NOMO-1 treated with dmso at 0.1 percent for 144 hours (cell line): Measurements from ENCODE around the gene STAB1.
"Not testable (repeated sequence)": the region's sequence is repeated elsewhere in the genome, so short reads cannot be mapped to it uniquely, and the experiment has no call there.

Experiments
- DNase-seq: peaks from one replicate; lab custom pipeline; 2025; ENCODE audit not compliant: unreplicated experiment; lab: John Stamatoyannopoulos, UW

The STAB1 gene

GRCh38 chr3:52523386-52524257 lies 28.5 kb downstream of the STAB1 start:
- DNase-seq: no peak

- DNase-seq: no peak
Measured at GRCh38 chr3:52524258-52524751, 29.2 kb downstream of the STAB1 start.

GRCh38 chr3:52524752-52525679 lies 29.9 kb downstream of the STAB1 start:
- DNase-seq: no peak

GRCh38 chr3:52525680-52526561 lies 30.8 kb downstream of the STAB1 start:
- no peak for DNase-seq

GRCh38 chr3:52526671-52527038 lies 31.5 kb downstream of the STAB1 start:
- not testable (repeated sequence) for DNase-seq

- DNase-seq: no peak
Measured at GRCh38 chr3:52527039-52527731, 32.0 kb downstream of the STAB1 start.

GRCh38 chr3:52527732-52528585 lies 32.8 kb downstream of the STAB1 start:
- no peak for DNase-seq

GRCh38 chr3:52528586-52529375 lies 33.6 kb downstream of the STAB1 start:
- no peak for DNase-seq

GRCh38 chr3:52529376-52530333 lies 34.5 kb downstream of the STAB1 start:
- DNase-seq: no peak

GRCh38 chr3:52530918-52531826 lies 36.0 kb downstream of the STAB1 start:
- DNase-seq: no peak

- DNase-seq: no peak
Measured at GRCh38 chr3:52531860-52532516, 36.9 kb downstream of the STAB1 start.

- no peak for DNase-seq
Measured at GRCh38 chr3:52532517-52532837, 37.3 kb downstream of the STAB1 start.

GRCh38 chr3:52532838-52533622 lies 37.9 kb downstream of the STAB1 start:
- DNase-seq: no peak

GRCh38 chr3:52533623-52534280 lies 38.6 kb downstream of the STAB1 start, which contains the start of gene NT5DC2:
Gene NT5DC2, minus strand, starts transcription at chr3:52533857. Its CDS starts 120 bp downstream, at chr3:52533737.
- DNase-seq: peak; percentile 63
